ENCODE data around the gene KLHL29. TPM values are rescaled to one million over a fixed set of nuclear protein-coding genes. Genes with fewer than 3 reads are reported as not detected.

KLHL29 gene
- total RNA-seq, 1 experiment from 2014 or later: 16.7 TPM

- intact Hi-C loops (cut with micrococcal nuclease): no loop called here
- H3K9me2 ChIP-seq (ENCODE audit: insufficient read depth): no peaks in the 10 kb centered on the region
- no TSS peak for BruUV-seq (replicated peaks)
- H3K36me3 ChIP-seq (ENCODE audit: control insufficient read depth in 1 of 2, insufficient read depth in 2 of 2, low read length in 2 of 2): no peaks in the 10 kb centered on the region
- H3K9ac ChIP-seq (ENCODE audit: low read length): no peak overlapping the region
- no peaks in the 10 kb centered on the region for H3K79me2 ChIP-seq (ENCODE audit: insufficient read depth, low read length)
- no peak overlapping the region for H3K4me2 ChIP-seq (ENCODE audit: low read length)
- ChIA-PET POLR2A (no interaction called here), CTCF (no interaction called here), RAD21 (ENCODE audit: low non-redundant PET in 1 of 2, low total read pairs in 2 of 2, uncharacterized antibody in 2 of 2, unreplicated experiment in 2 of 2) (no interaction called here)
- H3K9me3 ChIP-seq (ENCODE audit: control insufficient read depth in 1 of 2, insufficient read depth in 1 of 2, low read depth in 1 of 2, low read length in 2 of 2): no peaks in the 10 kb centered on the region
- H3K27me3 ChIP-seq (ENCODE audit: insufficient read depth, low read length): no peaks in the 10 kb centered on the region
- no peak overlapping the region for H3K4me3 ChIP-seq (replicated peaks in 1 of 2; ENCODE audit: low read depth in 1 of 2, low read length in 2 of 2)
- peaks cover 4 to 9% of the 10 kb centered on the region in 2 experiments; a peak in 1 of 4 replicates for H3K4me1 ChIP-seq (ENCODE audit: control insufficient read depth in 1 of 2, insufficient read depth in 2 of 2, low read length in 2 of 2)
- H3K27ac ChIP-seq (ENCODE audit: low read depth, low read length): no peak overlapping the region
- no peak overlapping the region for H2AFZ ChIP-seq (ENCODE audit: low read depth, low read length, poor library complexity, severe bottlenecking)
- ATAC-seq: peak; percentile 55; the same call in 1 of the 2 replicates
- TF ChIP-seq SIN3A (IDR thresholded peaks at IDR 0.05; ENCODE audit: low read depth) (no peak), CEBPB (IDR thresholded peaks at IDR 0.05; ENCODE audit: low read depth) (no peak)
- no peak for DNase-seq (ENCODE audit: low read depth, low spot score)
- no peaks in the 10 kb centered on the region for H4K20me1 ChIP-seq (ENCODE audit: insufficient read depth)
Observed at GRCh38 chr2:23497063-23497462, 112.1 kb downstream of the KLHL29 start.

- ATAC-seq: no peak
- CTCF ChIA-PET: no interaction called here
- Histone ChIP-seq H3K9ac (ENCODE audit: low read length) (no peak overlapping the region), H3K4me1 (ENCODE audit: control insufficient read depth in 1 of 2, insufficient read depth in 2 of 2, low read length in 2 of 2) (peaks cover 4 to 9% of the 10 kb centered on the region in 2 experiments; a peak in 1 of 4 replicates), H3K9me3 (ENCODE audit: control insufficient read depth in 1 of 2, insufficient read depth in 1 of 2, low read depth in 1 of 2, low read length in 2 of 2) (no peaks in the 10 kb centered on the region), H3K36me3 (ENCODE audit: control insufficient read depth in 1 of 2, insufficient read depth in 2 of 2, low read length in 2 of 2) (no peaks in the 10 kb centered on the region), H4K20me1 (ENCODE audit: insufficient read depth) (no peaks in the 10 kb centered on the region), H2AFZ (ENCODE audit: low read depth, low read length, poor library complexity, severe bottlenecking) (no peak overlapping the region), H3K9me2 (ENCODE audit: insufficient read depth) (no peaks in the 10 kb centered on the region), H3K4me2 (ENCODE audit: low read length) (no peak overlapping the region), H3K27ac (ENCODE audit: low read depth, low read length) (no peak overlapping the region), H3K27me3 (ENCODE audit: insufficient read depth, low read length) (no peaks in the 10 kb centered on the region), H3K79me2 (ENCODE audit: insufficient read depth, low read length) (no peaks in the 10 kb centered on the region), H3K4me3 (replicated peaks in 1 of 2; ENCODE audit: low read depth in 1 of 2, low read length in 2 of 2) (no peak overlapping the region)
- DNase-seq (ENCODE audit: low read depth, low spot score): no peak
- POLR2A ChIA-PET: no interaction called here
- intact Hi-C loops (cut with micrococcal nuclease): no loop called here
- RAD21 ChIA-PET (ENCODE audit: low non-redundant PET in 1 of 2, low total read pairs in 2 of 2, uncharacterized antibody in 2 of 2, unreplicated experiment in 2 of 2): no interaction called here
- no peak for TF ChIP-seq JUND (IDR thresholded peaks at IDR 0.05)
- no peak for TF ChIP-seq SRF (IDR thresholded peaks at IDR 0.05; ENCODE audit: low read depth)
- TF ChIP-seq TCF7L2 (IDR thresholded peaks at IDR 0.05; ENCODE audit: borderline replicate concordance, extremely low read depth, insufficient read depth, insufficient read length): no peak
- no peak for TF ChIP-seq CEBPB (IDR thresholded peaks at IDR 0.05; ENCODE audit: low read depth)
- TF ChIP-seq POLR2AphosphoS5 (IDR thresholded peaks at IDR 0.05; ENCODE audit: low read depth, low read length): no peak
- no peak for TF ChIP-seq EZH2phosphoT487 (IDR thresholded peaks at IDR 0.05; ENCODE audit: borderline replicate concordance)
- TF ChIP-seq CBX3 (IDR thresholded peaks at IDR 0.05; ENCODE audit: low read depth): no peak
- TF ChIP-seq ZFX (IDR thresholded peaks at IDR 0.05): no peak
- TF ChIP-seq REST (IDR thresholded peaks at IDR 0.05; ENCODE audit: low read depth): no peak
- no peak for TF ChIP-seq RAD21 (IDR thresholded peaks at IDR 0.05; ENCODE audit: low read depth)
- no peak for TF ChIP-seq ATF3 (IDR thresholded peaks at IDR 0.05)
- TF ChIP-seq YY1 (IDR thresholded peaks at IDR 0.05; ENCODE audit: extremely low read depth, insufficient replicate concordance, low read depth, low read length): no peak
- no TSS peak for BruUV-seq (replicated peaks)
Observed at GRCh38 chr2:23497536-23497935, 112.6 kb downstream of the KLHL29 start.
